HepG2 (cell line): ENCODE measurements around the gene GLRX2. TPM values are rescaled to one million over a fixed set of nuclear protein-coding genes. Genes with fewer than 3 reads are reported as not detected.

Experiments
- GPBP1L1 ChIP-seq: sonication (generic); formaldehyde crosslinking; IDR thresholded peaks from 2 replicates; pipeline ENCODE4 v1.5.0; 2020; ENCODE audit warnings: mild to moderate bottlenecking, missing genetic modification reagents
- MBD4 ChIP-seq: IDR thresholded peaks from 2 replicates; pipeline ENCODE4 v1.6.1; 2012; ENCODE audit warnings: low read length, inconsistent platforms, borderline replicate concordance
- PHF21A ChIP-seq: sonication (generic); formaldehyde crosslinking; IDR thresholded peaks from 2 replicates; pipeline ENCODE4 v1.5.0; 2020; ENCODE audit warnings: mild to moderate bottlenecking, missing genetic modification reagents
- RBM22 ChIP-seq: fragments of 200-400 bp; formaldehyde crosslinking; optimal IDR thresholded peaks from 2 replicates; pipeline ENCODE3; 2017; ENCODE audit warnings: mild to moderate bottlenecking, low read length, moderate library complexity
- ZBTB10 ChIP-seq: sonication (generic); formaldehyde crosslinking; IDR thresholded peaks from 2 replicates; pipeline ENCODE4 v1.4.0; 2020; ENCODE audit warnings: missing genetic modification reagents, borderline replicate concordance
- ZMYM3 ChIP-seq: sonication (generic); formaldehyde crosslinking; IDR thresholded peaks from 2 replicates; pipeline ENCODE4 v1.5.1; 2020; ENCODE audit warnings: mild to moderate bottlenecking, missing genetic modification reagents
- ZNF317 ChIP-seq: sonication (generic); formaldehyde crosslinking; IDR thresholded peaks from 2 replicates; pipeline ENCODE4 v1.5.0; 2020; ENCODE audit warnings: mild to moderate bottlenecking, missing genetic modification reagents
- polyA plus RNA-seq, 8 experiments: library from polyadenylated mRNA; depleted of rRNA in 3 of 8; stranded (reverse) in 7 of 8; unstranded in 1 of 8; fragments of >200 nt; fragmentation: Illumina TruSeq in 4 of 8; extraction: Trizol in 4 of 8; gene quantifications; 2 replicates each; pipeline versions ENCODE4 v1.2.1 to v1.2.3, GENCODE V29; 2011 to 2016; ENCODE audit warnings: low read depth in 4 of 8, missing spikeins in 1 of 8, mixed read lengths in 1 of 8; ENCODE audit not compliant: insufficient read depth in 1 of 8
- total RNA-seq, 5 experiments: library from RNA; depleted of rRNA; stranded (reverse); fragments of >200 nt; fragmentation: Illumina TruSeq; extraction: Trizol; gene quantifications; 2 replicates each; pipeline ENCODE4 v1.2.3, GENCODE V29; 2016; ENCODE audit warnings: low read depth in 1 of 5
- TF ChIP-seq, protein P1 (sequence below): sonication (generic); formaldehyde crosslinking; conservative IDR thresholded peaks from 2 replicates; pipeline ENCODE4 v1.8.0; 2022; ENCODE audit warnings: mild to moderate bottlenecking, moderate library complexity, missing genetic modification reagents
- TF ChIP-seq, protein P2 (sequence below): sonication (generic); formaldehyde crosslinking; IDR thresholded peaks from 2 replicates; pipeline ENCODE4 v1.5.0; 2020; ENCODE audit warnings: mild to moderate bottlenecking, missing genetic modification reagents, borderline replicate concordance
- TF ChIP-seq, protein P3 (sequence below), 2 experiments: fragments of 450-650 bp in 1 of 2; sonication (generic) in 1 of 2; formaldehyde crosslinking; IDR thresholded peaks; 2 replicates each; pipeline versions ENCODE4 v1.5.0 to v1.8.0; 2020 to 2022; ENCODE audit warnings: mild to moderate bottlenecking in 1 of 2, missing genetic modification reagents in 1 of 2
- TF ChIP-seq, protein P4 (sequence below): sonication (generic); formaldehyde crosslinking; IDR thresholded peaks from 2 replicates; pipeline ENCODE4 v1.4.0; 2020; ENCODE audit warnings: missing genetic modification reagents, borderline replicate concordance

GLRX2 gene
- total and polyA plus RNA-seq, 2 of the 13 experiments (the other 11 are each of a cell fraction or from before 2014, with no cell fraction given) = 11.9 to 39.0 TPM

DNA sequence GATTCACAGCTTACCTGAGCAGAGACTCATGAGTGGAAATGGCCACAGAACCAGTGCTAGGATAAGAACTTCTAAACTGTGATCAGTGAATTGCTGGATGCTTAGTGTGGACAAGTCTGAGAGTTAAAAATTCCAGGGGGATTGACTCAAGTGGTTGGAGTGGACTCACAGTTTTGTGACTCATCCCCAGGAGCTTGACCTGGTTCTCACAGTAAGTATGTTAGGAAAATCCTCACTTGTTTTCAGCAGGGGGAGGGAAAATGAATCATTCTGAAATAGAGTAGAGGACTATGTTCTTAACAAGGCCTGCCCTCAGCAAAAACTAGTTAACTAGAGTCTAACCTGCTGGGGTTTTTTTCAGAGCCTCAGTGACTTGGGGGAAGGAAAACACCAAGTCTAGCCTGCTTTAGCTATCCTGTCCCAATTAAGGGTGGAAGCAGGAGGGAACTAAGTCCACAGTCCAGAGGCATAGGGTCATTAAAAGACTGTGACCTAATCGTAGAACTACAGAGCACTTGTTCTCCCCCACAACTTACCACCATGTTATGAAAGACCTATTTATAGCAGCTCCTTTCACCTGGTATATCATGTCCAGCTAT lies 10.5 kb upstream of the GLRX2 start (continued):
- TF ChIP-seq, protein P1, sequence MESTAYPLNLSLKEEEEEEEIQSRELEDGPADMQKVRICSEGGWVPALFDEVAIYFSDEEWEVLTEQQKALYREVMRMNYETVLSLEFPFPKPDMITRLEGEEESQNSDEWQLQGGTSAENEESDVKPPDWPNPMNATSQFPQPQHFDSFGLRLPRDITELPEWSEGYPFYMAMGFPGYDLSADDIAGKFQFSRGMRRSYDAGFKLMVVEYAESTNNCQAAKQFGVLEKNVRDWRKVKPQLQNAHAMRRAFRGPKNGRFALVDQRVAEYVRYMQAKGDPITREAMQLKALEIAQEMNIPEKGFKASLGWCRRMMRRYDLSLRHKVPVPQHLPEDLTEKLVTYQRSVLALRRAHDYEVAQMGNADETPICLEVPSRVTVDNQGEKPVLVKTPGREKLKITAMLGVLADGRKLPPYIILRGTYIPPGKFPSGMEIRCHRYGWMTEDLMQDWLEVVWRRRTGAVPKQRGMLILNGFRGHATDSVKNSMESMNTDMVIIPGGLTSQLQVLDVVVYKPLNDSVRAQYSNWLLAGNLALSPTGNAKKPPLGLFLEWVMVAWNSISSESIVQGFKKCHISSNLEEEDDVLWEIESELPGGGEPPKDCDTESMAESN (CRISPR knock-in tag) = no peak
- TF ChIP-seq ZBTB10 (no peak), GPBP1L1 (CRISPR knock-in tag) (no peak), RBM22 (no peak), PHF21A (CRISPR knock-in tag) (peak; percentile 40), MBD4 (no peak), ZMYM3 (CRISPR knock-in tag) (no peak), ZNF317 (CRISPR knock-in tag) (peak; percentile 60; the same call in 1 of the 2 replicates)
- TF ChIP-seq, protein P2, sequence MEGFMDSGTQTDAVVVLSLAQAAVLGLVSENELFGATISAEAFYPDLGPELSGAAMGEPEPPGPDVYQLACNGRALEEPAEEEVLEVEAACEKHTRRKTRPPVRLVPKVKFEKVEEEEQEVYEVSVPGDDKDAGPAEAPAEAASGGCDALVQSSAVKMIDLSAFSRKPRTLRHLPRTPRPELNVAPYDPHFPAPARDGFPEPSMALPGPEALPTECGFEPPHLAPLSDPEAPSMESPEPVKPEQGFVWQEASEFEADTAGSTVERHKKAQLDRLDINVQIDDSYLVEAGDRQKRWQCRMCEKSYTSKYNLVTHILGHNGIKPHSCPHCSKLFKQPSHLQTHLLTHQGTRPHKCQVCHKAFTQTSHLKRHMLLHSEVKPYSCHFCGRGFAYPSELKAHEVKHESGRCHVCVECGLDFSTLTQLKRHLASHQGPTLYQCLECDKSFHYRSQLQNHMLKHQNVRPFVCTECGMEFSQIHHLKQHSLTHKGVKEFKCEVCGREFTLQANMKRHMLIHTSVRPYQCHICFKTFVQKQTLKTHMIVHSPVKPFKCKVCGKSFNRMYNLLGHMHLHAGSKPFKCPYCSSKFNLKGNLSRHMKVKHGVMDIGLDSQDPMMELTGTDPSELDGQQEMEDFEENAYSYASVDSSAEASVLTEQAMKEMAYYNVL = 0 out of 2 replicates have a peak, but pooled peaks have one; percentile 51
- TF ChIP-seq, protein P3, sequence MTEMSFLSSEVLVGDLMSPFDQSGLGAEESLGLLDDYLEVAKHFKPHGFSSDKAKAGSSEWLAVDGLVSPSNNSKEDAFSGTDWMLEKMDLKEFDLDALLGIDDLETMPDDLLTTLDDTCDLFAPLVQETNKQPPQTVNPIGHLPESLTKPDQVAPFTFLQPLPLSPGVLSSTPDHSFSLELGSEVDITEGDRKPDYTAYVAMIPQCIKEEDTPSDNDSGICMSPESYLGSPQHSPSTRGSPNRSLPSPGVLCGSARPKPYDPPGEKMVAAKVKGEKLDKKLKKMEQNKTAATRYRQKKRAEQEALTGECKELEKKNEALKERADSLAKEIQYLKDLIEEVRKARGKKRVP (CRISPR knock-in tag; IDR thresholded peaks at IDR 0.05) = no peak
- TF ChIP-seq, protein P4, sequence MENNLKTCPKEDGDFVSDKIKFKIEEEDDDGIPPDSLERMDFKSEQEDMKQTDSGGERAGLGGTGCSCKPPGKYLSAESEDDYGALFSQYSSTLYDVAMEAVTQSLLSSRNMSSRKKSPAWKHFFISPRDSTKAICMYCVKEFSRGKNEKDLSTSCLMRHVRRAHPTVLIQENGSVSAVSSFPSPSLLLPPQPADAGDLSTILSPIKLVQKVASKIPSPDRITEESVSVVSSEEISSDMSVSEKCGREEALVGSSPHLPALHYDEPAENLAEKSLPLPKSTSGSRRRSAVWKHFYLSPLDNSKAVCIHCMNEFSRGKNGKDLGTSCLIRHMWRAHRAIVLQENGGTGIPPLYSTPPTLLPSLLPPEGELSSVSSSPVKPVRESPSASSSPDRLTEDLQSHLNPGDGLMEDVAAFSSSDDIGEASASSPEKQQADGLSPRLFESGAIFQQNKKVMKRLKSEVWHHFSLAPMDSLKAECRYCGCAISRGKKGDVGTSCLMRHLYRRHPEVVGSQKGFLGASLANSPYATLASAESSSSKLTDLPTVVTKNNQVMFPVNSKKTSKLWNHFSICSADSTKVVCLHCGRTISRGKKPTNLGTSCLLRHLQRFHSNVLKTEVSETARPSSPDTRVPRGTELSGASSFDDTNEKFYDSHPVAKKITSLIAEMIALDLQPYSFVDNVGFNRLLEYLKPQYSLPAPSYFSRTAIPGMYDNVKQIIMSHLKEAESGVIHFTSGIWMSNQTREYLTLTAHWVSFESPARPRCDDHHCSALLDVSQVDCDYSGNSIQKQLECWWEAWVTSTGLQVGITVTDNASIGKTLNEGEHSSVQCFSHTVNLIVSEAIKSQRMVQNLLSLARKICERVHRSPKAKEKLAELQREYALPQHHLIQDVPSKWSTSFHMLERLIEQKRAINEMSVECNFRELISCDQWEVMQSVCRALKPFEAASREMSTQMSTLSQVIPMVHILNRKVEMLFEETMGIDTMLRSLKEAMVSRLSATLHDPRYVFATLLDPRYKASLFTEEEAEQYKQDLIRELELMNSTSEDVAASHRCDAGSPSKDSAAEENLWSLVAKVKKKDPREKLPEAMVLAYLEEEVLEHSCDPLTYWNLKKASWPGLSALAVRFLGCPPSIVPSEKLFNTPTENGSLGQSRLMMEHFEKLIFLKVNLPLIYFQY (CRISPR knock-in tag) = no peak
